A172 (cell line): ENCODE data around the gene FAM170B. TPM values are rescaled to one million over a fixed set of nuclear protein-coding genes. Genes with fewer than 3 reads are reported as not detected.

Experiments
- DNase-seq: peaks from one replicate; pipeline ENCODE4 v3.0.0-alpha.2; 2015; ENCODE audit warnings: low spot score
- total RNA-seq: library from RNA; depleted of rRNA; stranded (reverse); fragments of >200 nt; shearing (Covaris generic); gene quantifications from 2 replicates; pipeline ENCODE4 v1.2.3, GENCODE V29; 2014; rRNA removed

The FAM170B gene
- total RNA-seq: not detected in 2 replicates

DNA sequence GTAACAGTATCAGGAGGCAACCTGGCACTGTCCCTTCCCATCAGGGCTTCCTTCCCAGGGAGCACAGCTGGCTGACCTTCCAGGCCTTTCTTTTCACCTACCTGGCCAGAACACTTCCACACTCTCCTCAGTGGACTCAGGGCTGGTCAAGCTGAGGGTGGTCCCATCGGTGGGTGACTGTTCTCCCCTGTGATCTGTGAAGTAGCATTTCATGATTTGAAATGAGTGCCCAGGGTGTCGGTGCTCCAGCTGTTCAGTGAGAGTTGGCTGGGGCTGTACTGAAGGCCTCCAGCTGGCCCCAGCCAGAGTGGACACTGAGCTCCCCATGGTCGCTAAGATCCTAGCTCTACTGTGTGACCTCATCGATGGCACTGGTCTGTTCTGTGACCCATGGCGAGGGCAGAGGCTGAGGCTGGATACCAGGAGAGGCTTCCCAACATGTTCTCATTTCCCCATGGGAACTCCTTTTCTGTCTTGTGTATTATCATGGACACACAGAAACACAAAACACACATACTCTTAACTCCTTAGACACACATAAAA, at the start of gene FAM170B:
Gene FAM170B (minus strand): TSS at position 316 of the 543 bp plus-strand sequence. CDS start 103 bp downstream, at position 213.
- DNase-seq: no peak

DNA sequence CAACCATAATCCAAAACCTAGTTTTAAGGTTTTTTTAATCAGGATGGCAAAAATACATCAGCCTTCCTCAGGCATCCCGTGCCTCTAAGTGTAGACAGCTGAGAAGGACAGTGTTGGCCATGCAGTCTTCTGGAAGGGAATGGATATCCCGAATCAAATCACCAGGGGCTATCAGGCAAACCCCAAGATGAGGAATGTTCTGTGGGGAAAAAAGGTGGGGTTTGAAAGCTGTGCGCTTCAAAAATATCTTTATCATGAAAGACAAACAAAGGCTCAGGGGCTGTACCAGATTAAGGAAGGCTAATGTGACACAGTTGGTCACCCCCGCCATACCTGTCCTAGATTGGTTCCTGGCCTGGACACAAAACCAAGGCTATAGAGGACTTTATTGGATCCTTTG, 49.0 kb upstream of the FAM170B start:
- DNase-seq: no peak

DNA sequence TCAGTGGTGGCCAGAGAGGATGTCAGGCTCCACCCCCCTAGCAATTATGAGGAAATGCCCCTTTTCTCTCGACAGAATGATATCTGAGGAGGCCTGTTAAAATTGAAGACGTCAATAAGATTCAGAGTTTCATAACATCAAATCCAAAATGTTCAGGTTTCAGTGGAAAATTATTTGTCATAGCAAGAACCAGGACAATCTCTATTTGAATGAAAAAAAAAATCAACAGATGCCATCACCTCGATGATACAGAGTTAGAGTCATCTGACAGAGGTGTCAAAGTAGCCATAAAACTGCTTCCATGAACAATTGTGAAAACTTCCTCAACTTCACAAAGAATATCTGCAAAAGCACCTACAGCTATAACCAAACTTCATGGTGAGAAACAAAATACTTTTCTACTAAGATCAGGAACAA, 46.6 kb upstream of the FAM170B start:
- DNase-seq: no peak

DNA sequence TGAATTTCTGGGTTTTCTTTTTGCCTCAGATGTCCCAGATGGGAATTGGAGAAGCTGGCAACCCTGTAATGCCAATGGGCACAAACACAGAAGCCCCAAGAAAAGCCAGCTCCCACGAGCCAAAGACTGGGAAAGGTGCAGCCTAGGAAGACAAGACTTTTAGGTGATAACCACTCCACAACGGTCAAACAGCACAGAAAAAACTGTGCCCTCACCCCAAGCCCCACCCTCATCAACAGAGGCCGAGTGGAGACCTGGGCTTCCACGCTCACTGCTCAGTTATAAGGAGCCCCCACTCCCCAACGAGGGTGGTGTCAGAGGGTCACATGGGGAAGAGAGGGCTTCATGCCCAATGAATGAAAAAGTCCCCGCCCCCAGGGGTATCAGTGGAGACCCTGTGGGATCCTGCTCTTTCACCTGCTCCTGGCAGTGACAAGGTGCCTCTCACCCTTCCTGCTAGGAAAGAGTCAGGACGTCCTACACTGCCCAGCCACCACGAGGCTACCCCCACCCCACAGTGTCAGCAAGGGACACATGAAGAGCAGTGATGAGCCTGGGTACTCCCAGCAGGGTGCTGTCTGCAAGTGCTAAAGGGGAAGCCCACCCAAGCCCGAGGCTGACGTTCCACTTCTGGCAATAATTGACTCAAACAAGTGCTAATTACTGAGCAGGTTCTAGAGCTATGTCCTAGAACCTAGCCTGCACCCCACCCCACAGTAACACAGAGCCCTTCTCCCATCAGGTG, 46.0 kb upstream of the FAM170B start:
- no peak for DNase-seq

DNA sequence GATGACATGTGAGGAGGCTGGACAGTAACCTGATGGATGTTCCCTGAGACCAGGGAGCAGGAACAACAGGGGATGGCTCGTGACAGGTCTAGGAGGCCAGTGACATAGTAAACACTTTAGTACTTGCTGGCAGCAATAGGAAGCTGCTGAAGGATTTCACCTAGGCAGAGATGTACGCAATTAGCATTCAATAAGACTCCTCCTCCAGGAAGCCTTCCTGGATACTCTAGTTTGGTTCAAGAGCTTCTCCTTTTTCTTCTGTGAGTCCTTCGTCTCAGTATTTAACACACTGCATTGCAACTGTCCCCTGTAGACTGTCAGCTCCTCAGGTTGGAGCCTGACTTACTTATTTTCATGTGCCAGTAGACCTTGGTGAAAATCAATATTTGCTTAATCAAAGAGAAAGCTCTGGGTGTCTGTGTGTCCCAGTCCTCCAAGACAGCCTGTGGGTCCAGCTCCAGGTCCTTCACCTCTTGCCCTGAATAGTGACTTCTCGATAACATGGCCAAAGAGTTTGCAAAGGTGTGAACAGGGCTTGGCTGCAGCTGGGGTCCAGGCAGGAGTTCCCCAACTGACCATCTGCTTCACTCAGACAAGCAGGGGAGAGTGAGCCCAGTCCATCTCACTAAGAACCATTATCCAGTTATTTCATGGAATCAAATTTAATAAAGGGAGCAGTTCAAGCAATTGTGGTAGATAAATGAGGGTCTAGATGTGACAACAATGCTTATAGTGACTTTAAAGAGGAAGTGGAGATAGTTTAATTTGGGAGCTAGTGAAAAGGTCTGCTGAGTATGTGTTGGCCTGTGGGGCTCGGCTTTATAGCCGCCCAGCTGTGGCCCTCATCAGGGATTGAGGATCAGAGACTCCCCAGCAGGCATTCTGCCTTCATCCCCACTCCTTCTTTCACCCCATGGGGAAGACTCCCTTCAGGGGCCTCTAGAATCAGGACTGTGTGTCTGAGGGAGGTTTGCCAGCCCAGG, 45.0 kb upstream of the FAM170B start:
- DNase-seq: no peak

DNA sequence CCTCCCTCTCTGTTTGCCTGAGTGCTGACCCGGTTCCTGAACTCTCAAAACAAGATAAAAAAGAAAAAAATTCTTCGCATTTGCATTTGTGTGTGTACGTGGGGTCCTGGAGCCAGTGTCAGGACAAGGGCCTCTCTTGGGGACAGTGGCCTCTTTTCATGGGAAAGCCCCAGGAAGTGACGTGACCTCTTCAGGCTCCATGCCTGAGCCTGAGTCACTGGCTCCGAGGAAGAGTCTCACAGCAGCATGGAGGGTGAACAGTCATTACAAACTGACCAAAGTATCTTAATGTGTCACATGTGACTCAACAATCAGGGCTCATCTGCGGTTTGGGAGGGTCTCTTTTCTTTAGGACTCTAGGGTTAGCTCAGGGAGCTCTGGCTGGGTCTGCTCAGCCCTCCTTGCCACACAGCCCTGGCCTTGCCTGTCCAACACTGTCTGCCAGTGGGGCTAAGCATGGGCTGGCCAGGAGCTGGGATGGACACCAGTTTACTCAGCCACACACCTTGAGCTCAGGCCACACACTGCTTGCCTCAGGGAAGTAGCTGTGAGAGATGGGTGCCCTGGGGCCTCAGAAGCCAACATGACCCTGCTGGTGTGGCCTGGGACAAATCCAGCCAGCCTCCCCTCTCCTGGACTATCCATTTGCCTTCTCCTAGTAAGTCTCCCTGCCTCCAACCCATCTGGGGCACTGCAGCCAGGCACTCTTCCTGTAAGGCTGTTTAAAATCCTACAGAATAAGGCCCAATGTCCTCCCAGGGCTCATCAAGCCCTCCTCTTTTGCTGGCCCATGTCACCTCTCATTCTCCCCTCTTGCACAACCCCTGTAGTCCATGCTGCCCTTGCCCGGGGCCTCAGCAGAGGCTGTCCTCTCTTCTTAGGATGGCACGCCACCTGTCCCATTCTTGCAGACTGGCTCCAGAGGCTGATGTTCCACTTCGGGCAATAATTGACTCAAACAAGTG, 43.9 kb upstream of the FAM170B start:
- peak; percentile 89 for DNase-seq

DNA sequence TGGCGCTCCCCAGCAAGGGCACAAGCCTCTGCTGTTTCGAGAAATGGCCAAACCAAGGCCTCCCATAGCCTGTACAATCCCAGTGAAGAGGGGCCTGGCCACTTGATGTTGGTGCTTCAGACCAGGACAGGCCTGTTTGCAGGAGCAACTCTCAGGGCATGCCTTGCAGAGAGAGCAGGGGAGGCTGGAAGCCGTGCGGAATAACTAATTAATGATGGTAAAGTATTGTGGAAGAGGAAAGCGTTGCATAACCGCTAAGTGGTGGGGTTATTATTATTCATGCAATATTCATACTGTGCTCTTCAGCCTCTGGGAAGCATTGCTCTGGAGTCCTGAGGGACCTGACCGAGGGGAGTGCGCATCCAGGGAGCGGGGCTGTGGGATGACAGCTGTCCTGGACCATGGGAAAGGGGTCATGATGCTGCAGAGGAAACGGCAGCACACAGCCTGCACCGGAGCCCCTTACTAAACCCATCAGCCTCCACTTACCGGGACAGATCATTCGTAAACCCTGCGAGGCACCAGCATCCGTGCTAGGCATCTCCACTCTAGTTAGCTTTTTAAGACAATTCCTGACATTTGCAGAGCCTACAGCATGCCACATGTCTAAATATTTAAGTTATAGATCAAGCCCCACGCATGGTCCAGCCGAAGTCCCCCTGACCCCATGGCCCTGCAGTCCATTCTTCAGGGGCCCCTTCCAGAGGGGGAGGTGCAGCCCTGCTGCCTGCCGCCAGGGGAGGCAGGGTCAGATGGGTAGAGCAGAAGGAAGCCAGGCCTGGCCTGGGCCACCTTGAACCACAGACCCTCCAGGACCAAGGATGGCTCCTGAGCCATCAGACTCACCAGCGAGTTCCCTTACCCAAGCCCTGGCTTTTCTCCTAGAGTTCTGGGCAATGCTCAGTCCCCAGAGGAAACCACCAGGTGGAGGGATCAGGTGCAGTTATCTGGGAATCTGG, 42.8 kb upstream of the FAM170B start:
- DNase-seq: no peak

DNA sequence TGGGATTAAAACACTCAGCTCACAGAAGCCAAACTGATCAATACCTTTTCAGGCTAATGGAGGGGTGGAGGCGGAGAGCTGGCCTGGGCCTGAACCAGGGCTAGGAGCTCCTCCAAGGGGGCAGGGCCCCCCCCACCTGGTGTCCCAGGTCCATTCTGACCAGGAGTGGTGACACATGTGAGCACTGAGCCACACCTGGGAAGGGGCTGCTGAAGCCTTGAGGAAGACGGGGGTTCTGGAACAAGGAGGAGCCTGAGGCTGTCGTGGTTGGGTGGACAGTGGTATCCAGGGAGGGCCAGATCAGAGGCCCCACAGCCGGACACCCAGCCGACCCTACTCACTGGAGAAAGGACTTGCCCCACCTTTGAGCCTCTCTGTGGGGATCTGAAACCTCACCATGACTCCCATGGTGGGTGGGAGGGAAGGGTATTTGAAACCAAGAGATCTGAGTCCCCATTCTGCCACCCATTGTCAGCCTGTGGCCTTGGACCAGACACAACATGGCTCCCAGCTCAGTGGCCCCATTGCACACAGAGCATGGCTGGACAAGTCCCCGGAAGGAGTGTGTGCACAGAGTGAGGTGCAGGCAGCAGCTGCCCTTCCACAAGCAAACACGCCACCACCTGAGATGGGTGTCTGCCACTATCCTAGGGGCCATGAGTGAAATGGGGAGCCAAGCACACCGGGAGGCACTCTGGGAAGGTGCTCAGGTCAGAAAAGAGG, 41.9 kb upstream of the FAM170B start:
- no peak for DNase-seq

DNA sequence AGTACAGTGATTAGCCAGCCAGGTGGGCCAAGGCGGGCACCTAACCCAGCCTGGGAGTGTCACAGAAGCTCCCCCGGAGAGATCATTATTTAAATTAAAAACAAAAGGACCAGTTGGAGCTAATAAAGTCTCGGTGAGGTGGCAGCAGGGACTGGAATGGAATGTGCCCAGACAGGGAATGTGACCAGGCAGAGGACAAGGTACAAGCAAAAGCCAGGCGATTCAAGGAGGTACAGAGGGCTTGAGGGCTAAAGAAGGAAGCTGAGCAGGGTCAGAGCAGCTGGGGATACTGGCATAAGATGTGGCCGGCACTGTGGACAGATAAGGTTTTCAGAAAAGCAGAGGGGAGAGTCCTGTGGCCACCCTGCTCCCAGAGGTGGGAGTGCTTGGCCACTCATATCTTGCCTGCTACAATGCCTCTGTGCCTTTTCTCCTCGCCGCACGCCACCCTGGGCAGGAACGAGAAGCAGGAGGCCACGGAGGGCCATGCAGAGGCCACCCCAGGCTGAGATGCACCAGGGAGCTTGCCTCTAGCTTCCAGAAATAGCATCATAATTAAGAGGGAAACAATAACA, 41.2 kb upstream of the FAM170B start:
- DNase-seq: no peak

DNA sequence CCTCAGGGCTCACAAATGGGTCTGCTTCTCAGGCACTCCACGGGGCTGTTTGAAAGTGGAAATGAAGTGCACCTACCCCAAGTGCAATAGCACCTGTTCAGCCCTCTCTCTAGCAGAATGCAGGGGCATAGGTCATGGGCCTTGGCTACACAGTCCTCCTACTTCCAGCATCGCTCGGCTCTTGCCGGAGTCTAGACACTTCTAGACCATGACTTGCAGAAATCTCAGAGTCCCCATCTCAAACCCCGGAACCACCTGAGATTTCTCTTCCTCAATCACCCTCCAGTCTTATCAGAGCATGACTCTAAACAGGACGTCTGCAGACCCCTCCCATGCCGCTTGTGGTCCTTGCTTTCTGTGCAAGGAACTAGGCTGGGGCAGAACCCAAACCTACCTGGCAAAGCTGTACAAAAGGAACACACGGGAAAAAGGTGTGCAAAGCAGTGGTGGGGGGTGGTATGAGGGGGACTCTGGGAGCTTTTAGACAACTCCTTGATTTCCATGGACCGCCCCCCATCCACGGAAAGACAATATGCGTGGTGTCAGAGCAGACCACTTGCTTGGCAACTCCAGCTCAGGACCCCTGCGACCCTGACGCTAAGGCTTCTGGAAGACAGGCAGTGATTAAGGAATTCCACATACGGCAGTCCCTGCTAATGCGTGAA, 40.6 kb upstream of the FAM170B start:
- no peak for DNase-seq

DNA sequence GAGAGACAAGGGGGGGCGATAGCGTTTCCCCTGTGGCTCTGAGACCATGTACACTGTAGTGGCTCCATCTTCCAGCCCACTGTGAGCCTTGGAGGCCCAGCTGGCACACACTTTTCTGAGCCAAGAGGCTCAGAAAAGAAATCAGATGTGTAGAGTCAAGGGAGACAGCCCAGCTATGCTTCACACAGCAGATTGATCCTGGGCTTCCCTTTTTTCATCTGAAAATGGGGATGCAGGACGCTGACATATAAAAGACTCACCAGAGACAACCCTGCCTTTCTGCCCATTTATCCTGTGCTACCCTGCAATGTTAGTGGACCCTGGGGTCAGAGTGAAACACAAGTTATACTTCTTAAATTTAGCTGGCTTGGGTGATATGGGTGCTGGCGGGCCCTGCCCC, 40.0 kb upstream of the FAM170B start:
- DNase-seq: no peak

DNA sequence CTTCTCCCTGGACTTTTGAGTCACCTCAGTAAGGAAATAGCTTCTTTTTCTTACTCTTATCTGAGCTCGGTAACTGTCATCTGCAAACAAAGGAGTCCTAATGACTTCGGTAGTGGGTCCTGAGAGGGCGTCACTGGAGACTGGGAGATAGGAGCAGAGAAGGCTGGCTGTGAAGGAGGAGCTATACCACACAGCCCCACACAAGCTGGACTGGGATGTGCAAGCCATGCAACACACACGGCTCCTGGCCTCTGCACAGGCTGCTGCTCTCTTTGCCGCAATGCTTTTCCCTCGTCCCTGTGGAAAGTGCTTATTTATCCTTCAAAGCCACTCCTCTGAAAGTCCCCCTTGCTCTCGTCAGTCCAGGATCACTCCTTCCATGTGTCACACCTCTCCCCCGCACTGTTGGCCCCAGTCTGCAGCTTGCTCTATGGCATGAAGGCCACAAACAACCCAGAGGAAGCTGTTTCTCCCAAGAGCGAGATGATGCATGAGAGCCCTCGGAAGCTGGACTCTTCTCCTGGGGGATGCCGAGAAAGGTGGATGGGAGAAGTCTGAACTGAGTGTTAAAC, 39.5 kb upstream of the FAM170B start:
- no peak for DNase-seq

DNA sequence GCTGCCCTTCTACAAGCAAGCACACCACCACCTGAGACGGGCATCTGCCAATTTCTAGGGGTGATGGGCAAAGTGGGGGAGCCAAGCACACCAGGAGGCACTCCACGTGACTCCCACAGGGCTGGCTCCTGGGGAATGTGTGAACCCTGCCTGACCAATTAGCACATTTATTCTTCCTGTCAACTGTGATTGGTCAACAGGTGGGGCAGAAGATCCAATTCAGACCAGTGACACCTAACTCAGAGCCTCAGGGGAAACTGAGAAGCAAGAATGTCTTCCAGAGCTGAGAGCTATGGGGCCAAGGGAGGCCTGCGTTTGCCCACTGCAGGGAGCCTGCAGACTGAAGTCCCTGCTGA, 38.9 kb upstream of the FAM170B start:
- no peak for DNase-seq

DNA sequence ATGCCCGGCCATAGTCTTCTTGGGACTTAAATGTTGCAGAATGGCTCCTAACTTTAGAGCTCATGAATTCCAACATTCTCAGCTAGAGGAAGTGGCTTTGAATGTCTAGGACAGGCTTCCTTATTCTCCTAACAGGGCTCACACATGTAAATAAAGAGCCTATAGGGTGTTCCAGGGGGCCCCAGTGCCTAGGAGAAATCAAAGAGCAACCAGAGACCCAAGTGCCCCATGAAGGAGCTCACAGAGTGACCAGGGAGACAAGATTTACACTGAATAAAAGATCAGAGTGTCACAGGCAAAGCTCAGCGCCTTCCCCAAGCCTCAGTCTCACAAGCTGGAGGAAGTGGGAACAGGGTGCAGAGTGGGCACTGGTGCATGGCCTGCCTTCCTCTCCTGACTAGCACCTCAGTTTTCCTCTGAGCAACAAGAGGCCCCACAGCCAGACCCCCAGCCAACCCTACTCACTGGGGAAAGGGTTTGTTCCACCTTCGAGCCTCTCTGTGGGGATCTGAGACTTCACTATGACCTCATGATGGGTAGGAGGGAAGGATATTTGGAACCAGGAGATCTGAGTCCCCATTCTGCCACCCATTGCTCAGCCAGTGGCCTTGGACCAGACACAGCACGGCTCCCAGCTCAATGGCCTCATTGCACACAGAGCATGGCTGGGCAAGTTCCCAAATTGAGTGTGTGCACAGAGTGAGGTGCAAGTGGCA, 38.4 kb upstream of the FAM170B start:
- DNase-seq: no peak

DNA sequence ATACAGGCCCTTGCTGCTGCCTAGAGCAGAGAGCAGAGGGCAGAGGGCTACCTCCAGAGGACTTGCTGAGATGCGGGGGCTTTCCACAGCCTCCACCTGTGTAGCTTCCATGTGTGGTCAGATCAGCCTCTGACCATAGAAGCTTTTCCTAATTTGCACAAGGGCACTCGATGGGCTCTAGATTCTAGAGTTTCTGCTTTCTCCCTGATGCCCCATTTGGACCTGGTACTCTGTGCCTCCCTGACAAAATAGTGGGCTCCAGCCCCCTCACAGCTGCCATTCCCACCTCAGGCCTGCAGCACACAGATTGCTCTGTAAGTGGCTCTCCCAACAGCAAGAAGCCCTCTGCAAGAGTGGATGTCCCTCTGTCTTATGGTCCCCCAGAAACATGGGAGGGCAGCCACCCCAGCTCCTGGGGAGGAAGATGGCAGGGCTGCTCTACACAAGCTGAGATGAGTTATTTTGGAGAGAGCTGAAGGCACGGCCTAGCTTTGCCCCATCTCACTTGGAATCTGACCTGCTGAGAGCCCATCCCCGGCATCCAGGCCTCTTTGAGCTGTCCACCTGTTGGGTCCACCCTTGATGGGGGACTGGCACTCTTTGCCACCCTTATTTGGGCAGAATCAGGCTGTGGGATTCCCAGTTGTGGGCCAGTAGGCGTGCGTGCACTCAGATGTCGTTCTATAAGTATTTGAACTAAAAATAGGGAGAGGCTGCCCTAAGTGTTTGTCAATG, 37.7 kb upstream of the FAM170B start:
- no peak for DNase-seq

DNA sequence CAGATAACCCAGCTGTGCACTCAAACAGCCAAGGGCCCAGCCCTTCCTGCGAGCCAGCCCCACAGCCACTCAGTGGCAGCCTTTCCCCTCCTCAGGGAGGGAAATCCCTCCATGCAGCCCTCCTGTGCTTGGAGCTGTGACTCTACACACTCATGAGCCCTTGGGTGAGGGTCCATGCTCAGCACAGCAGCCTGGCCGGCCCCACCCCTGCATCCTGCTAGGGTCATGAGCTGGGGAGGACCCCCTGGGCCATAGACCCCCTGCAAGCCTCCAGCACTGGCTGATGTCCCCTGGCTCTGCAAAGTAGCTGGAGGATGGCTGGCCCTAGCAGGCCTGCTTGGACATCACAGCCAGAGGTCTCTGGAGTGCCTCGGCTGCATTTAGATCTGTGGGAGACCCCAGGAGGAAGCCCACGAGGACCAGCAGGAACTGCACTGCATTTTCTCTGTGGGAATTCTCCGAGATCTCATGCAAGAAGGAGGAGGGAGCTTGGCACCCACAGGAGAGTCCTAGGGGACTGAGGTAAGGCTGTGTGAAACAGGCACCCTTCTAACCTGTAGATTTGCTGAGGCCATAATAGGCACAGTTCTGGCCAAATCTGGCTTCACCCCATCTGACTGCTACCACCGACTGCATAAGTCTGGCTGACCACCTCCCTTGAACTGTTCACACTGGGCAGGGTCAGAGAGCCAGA, 37.0 kb upstream of the FAM170B start:
- no peak for DNase-seq
